ENCODE results near the gene CLSTN2. TPM values are rescaled to one million over a fixed set of nuclear protein-coding genes. Genes with fewer than 3 reads are reported as not detected.
A peak's percentile ranks its signal among the peaks of the same experiment; 100 is the strongest.

Gene CLSTN2
- polyA plus RNA-seq, 1 experiment, result 0.04 TPM

GRCh38 chr3:140205598-140205997 lies 270.6 kb downstream of the CLSTN2 start:
- POLR2A ChIA-PET, result no interaction called here
- no peak for TF ChIP-seq CTCF (IDR thresholded peaks at IDR 0.05; ENCODE audit: low read depth, low read length)
- CTCF ChIA-PET, result no interaction called here
- Histone ChIP-seq H3K9me3 (ENCODE audit: control insufficient read depth, insufficient read depth, low read length) (no peaks in the 10 kb centered on the region), H3K27me3 (ENCODE audit: control insufficient read depth, insufficient read depth, low read length) (no peaks in the 10 kb centered on the region), H3K27ac (ENCODE audit: low read depth, low read length) (no peak overlapping the region), H3K4me3 (ENCODE audit: low read depth, low read length) (no peak overlapping the region)
- no peak for DNase-seq (ENCODE audit: low read depth, low spot score)

GRCh38 chr3:140206196-140207040 lies 271.4 kb downstream of the CLSTN2 start:
- no peak for DNase-seq (ENCODE audit: low read depth, low spot score)
- H3K27me3 ChIP-seq (ENCODE audit: control insufficient read depth, insufficient read depth, low read length), result no peaks in the 10 kb centered on the region
- no peaks in the 10 kb centered on the region for H3K9me3 ChIP-seq (ENCODE audit: control insufficient read depth, insufficient read depth, low read length)
- ChIA-PET CTCF (no interaction called here), POLR2A (no interaction called here)
- TF ChIP-seq CTCF (IDR thresholded peaks at IDR 0.05; ENCODE audit: low read depth, low read length), result 0 out of 2 replicates have a peak, but pooled peaks have one; percentile 10
- no peak overlapping the region for H3K27ac ChIP-seq (ENCODE audit: low read depth, low read length)
- no peak overlapping the region for H3K4me3 ChIP-seq (ENCODE audit: low read depth, low read length)

- Histone ChIP-seq H3K4me3 (ENCODE audit: low read depth, low read length) (no peak overlapping the region), H3K27ac (ENCODE audit: low read depth, low read length) (no peak overlapping the region), H3K9me3 (ENCODE audit: control insufficient read depth, insufficient read depth, low read length) (no peaks in the 10 kb centered on the region), H3K27me3 (ENCODE audit: control insufficient read depth, insufficient read depth, low read length) (no peaks in the 10 kb centered on the region)
- CTCF ChIA-PET, result no interaction called here
- POLR2A ChIA-PET, result no interaction called here
- no peak for DNase-seq (ENCODE audit: low read depth, low spot score)
- no peak for TF ChIP-seq CTCF (IDR thresholded peaks at IDR 0.05; ENCODE audit: low read depth, low read length)
Measured at GRCh38 chr3:140207541-140207940, 272.6 kb downstream of the CLSTN2 start.

- no peak for DNase-seq (ENCODE audit: low read depth, low spot score)
- ChIA-PET POLR2A (no interaction called here), CTCF (no interaction called here)
- no peaks in the 10 kb centered on the region for H3K9me3 ChIP-seq (ENCODE audit: control insufficient read depth, insufficient read depth, low read length)
- no peak overlapping the region for H3K27ac ChIP-seq (ENCODE audit: low read depth, low read length)
- peak; percentile 49 for TF ChIP-seq CTCF (IDR thresholded peaks at IDR 0.05; ENCODE audit: low read depth, low read length)
- no peaks in the 10 kb centered on the region for H3K27me3 ChIP-seq (ENCODE audit: control insufficient read depth, insufficient read depth, low read length)
- no peak overlapping the region for H3K4me3 ChIP-seq (ENCODE audit: low read depth, low read length)
Measured at GRCh38 chr3:140216249-140216648, 281.3 kb downstream of the CLSTN2 start.

GRCh38 chr3:140219291-140219690 lies 284.3 kb downstream of the CLSTN2 start:
- H3K27me3 ChIP-seq (ENCODE audit: control insufficient read depth, insufficient read depth, low read length), result no peaks in the 10 kb centered on the region
- ChIA-PET CTCF (interaction anchor here (1.7 kb wide), 1 partner anchor 90 kb away, joined by 4 read pairs; no protein-coding TSS in a partner anchor), POLR2A (no interaction called here)
- no peak for DNase-seq (ENCODE audit: low read depth, low spot score)
- no peaks in the 10 kb centered on the region for H3K9me3 ChIP-seq (ENCODE audit: control insufficient read depth, insufficient read depth, low read length)
- no peak for TF ChIP-seq CTCF (IDR thresholded peaks at IDR 0.05; ENCODE audit: low read depth, low read length)
- no peak overlapping the region for H3K4me3 ChIP-seq (ENCODE audit: low read depth, low read length)
- H3K27ac ChIP-seq (ENCODE audit: low read depth, low read length), result no peak overlapping the region
